T-helper 17 cell (primary cell): Measurements from ENCODE around the gene CTNNA2. TPM values are rescaled to one million over a fixed set of nuclear protein-coding genes. Genes with fewer than 3 reads are reported as not detected.

Experiments
- ATAC-seq: fragments of 150-1000 bp; cut with Tn5 transposase; 2 replicates; pipeline ENCODE4 v1.10.0; 2021; ENCODE audit warnings: mild to moderate bottlenecking, moderate library complexity
- DNase-seq, 3 donors: peaks; one replicate each; pipeline versions ENCODE4 v3.0.0 to v3.0.0-alpha.2; 2020 to 2021
- H3K9me3 ChIP-seq: one replicate; pipeline ENCODE4 v1.7.0; 2013; ENCODE audit warnings: low read length, mild to moderate bottlenecking; ENCODE audit not compliant: control insufficient read depth, poor library complexity, severe bottlenecking
- H3K27ac Mint-ChIP-seq: one replicate; pipeline ENCODE4 v1.8.0; 2022; ENCODE audit warnings: mild to moderate bottlenecking, moderate library complexity, mixed read lengths
- H3K27me3 Mint-ChIP-seq: one replicate; pipeline ENCODE4 v1.8.0; 2022; ENCODE audit warnings: mixed read lengths
- H3K36me3 Mint-ChIP-seq: one replicate; pipeline ENCODE4 v1.8.0; 2022; ENCODE audit warnings: low read depth, mixed read lengths
- H3K4me1 Mint-ChIP-seq: one replicate; pipeline ENCODE4 v1.8.0; 2022; ENCODE audit warnings: mild to moderate bottlenecking, mixed read lengths
- H3K4me3 Mint-ChIP-seq: one replicate; pipeline ENCODE4 v1.8.0; 2022; ENCODE audit warnings: mild to moderate bottlenecking, moderate library complexity, mixed read lengths
- total RNA-seq, 4 donors: library from RNA in 2 of 4; stranded (reverse) in 2 of 4; gene quantifications; one replicate each; pipeline ENCODE4 v1.2.3 and lab custom pipeline; 2022 to 2026

The CTNNA2 gene
- total RNA-seq, 2 donors from 2014 or later, result not detected

DNA sequence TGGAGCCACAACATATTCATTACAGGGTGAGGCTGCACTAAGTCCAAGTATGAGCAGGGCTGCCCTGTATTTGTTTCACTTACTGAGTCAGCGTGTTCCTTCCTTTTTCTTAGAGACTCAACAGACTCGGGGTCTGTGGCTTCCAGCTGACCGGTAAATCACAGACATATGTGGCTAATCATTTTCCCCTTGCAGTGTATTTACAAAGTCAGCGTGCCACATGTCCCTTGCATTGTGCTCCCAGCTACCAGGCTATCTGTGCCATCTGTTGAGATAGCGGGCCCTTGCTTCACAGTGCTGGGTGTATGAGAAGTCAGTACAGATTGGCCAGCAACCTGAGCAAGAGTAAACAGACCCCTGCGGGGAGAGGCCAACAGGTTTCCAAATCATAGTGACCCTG is 537.4 kb downstream of the CTNNA2 start:
- Mint-ChIP-seq H3K4me1 (no peaks in the 10 kb centered on the region), H3K4me3 (no peak overlapping the region), H3K27ac (no peak overlapping the region), H3K36me3 (no peaks in the 10 kb centered on the region), H3K27me3 (no peaks in the 10 kb centered on the region)
- no peaks in the 10 kb centered on the region for H3K9me3 ChIP-seq
- DNase-seq (no peak), ATAC-seq (no peak)

- no peak overlapping the region for H3K4me3 Mint-ChIP-seq
- no peak for DNase-seq
- no peak for ATAC-seq
- no peaks in the 10 kb centered on the region for H3K4me1 Mint-ChIP-seq
- H3K27ac Mint-ChIP-seq, result no peak overlapping the region
- H3K36me3 Mint-ChIP-seq, result no peaks in the 10 kb centered on the region
- H3K27me3 Mint-ChIP-seq, result no peaks in the 10 kb centered on the region
- no peaks in the 10 kb centered on the region for H3K9me3 ChIP-seq
Observed at GRCh38 chr2:80053522-80054345, 540.9 kb downstream of the CTNNA2 start.

- no peak for DNase-seq
- no peaks in the 10 kb centered on the region for H3K36me3 Mint-ChIP-seq
- ATAC-seq, result no peak
- H3K4me3 Mint-ChIP-seq, result no peak overlapping the region
- no peaks in the 10 kb centered on the region for H3K4me1 Mint-ChIP-seq
- H3K9me3 ChIP-seq, result no peaks in the 10 kb centered on the region
- H3K27ac Mint-ChIP-seq, result no peak overlapping the region
- no peaks in the 10 kb centered on the region for H3K27me3 Mint-ChIP-seq
Observed at GRCh38 chr2:80054346-80054675, 541.5 kb downstream of the CTNNA2 start.

GRCh38 chr2:80057956-80058355 is 545.1 kb downstream of the CTNNA2 start:
- Mint-ChIP-seq H3K27ac (no peak overlapping the region), H3K4me3 (no peak overlapping the region), H3K4me1 (no peaks in the 10 kb centered on the region), H3K27me3 (no peaks in the 10 kb centered on the region), H3K36me3 (no peaks in the 10 kb centered on the region)
- no peak for ATAC-seq
- DNase-seq, result no peak
- no peaks in the 10 kb centered on the region for H3K9me3 ChIP-seq

DNA sequence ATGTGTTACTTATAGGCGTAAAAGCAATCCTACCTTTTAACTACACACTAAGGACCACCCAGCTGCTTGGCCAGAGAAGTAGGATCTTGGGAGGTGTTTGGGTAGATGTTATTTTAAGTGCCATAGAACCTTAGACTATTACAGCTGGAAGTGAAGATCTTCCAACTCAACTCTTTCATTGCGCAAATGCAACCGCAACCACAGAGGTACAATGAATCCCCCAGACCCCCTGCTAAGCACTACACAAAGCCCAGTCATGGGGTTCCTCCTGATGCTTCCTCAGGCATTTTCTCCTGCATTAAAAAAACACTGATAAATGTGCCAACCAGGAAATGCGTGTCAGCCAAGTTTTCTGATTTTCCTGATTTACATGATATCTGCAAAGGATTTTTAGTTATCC is 545.7 kb downstream of the CTNNA2 start:
- ATAC-seq (no peak), DNase-seq (no peak)
- Mint-ChIP-seq H3K36me3 (no peaks in the 10 kb centered on the region), H3K27me3 (no peaks in the 10 kb centered on the region), H3K4me3 (no peak overlapping the region), H3K4me1 (no peaks in the 10 kb centered on the region), H3K27ac (no peak overlapping the region)
- H3K9me3 ChIP-seq, result no peaks in the 10 kb centered on the region

DNA sequence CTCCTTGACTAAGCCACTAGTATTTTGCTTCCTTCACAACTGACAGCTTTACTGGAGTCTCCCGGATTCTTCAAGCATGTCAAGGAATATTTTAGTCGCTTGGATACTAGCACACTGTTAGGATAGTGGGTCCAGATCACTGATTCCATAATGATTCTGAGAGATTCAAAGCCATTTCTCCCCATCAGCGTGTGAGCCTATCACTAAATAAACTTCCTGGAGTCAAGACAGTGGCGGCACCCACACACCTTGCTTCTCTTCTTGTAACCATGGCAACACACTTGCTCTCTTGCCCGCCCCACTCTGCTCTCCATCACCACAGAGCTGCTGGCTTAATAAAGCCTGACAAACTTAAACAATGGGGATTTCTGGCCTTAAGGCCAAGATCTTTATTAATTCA is 546.6 kb downstream of the CTNNA2 start:
- H3K9me3 ChIP-seq, result no peaks in the 10 kb centered on the region
- no peaks in the 10 kb centered on the region for H3K4me1 Mint-ChIP-seq
- no peak overlapping the region for H3K4me3 Mint-ChIP-seq
- DNase-seq (no peak), ATAC-seq (no peak)
- no peaks in the 10 kb centered on the region for H3K27me3 Mint-ChIP-seq
- H3K27ac Mint-ChIP-seq, result no peak overlapping the region
- no peaks in the 10 kb centered on the region for H3K36me3 Mint-ChIP-seq

DNA sequence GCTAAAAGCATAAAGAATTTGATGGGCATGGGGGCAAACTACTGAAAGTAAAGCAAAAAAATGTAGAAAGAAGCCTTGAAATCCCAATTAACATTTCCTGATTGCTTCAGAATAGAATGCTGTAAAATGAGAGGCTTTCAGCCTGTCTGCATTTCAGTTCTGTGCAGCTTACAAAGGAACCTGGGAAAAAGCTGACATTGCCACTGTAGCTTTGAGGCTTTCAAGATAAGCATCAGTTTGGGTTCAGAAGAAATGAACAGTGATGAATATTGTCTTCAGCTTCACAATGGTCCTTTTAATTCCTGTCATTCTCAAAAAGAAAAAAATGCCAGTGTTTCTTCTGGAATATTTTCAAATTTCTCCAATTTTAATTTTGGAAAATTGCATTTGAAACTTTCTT is 549.0 kb downstream of the CTNNA2 start:
- no peaks in the 10 kb centered on the region for H3K9me3 ChIP-seq
- H3K27ac Mint-ChIP-seq, result no peak overlapping the region

DNA sequence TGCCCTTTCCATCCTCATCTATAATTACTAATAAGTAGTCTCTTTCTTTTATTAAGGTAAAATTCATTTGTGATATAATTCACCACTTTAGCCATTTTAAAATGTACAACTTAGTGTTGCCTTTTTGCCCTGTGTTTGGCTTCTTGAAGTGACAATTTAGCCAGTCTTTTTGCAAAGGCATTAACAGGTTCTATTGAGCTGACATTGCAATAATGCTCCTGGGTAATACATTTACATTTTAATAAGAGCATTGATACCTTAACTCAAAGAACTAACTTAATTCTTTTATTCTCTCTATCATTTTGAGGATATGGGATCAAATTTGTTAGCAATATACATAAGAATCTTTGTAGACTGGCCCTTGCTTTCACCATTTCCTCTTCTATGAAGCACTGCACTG is 549.4 kb downstream of the CTNNA2 start:
- H3K4me1 Mint-ChIP-seq, result no peaks in the 10 kb centered on the region
- ATAC-seq (no peak), DNase-seq (no peak)
- no peaks in the 10 kb centered on the region for H3K36me3 Mint-ChIP-seq
- no peak overlapping the region for H3K27ac Mint-ChIP-seq
- H3K27me3 Mint-ChIP-seq, result no peaks in the 10 kb centered on the region
- H3K4me3 Mint-ChIP-seq, result no peak overlapping the region
- no peaks in the 10 kb centered on the region for H3K9me3 ChIP-seq

More for the DNA sequence above, 549.0 kb downstream of the CTNNA2 start:
- Mint-ChIP-seq H3K27me3 (no peaks in the 10 kb centered on the region), H3K4me1 (no peaks in the 10 kb centered on the region), H3K4me3 (no peak overlapping the region), H3K36me3 (no peaks in the 10 kb centered on the region)
- no peak for ATAC-seq
- no peak for DNase-seq

- Mint-ChIP-seq H3K4me1 (peaks cover 3% of the 10 kb centered on the region), H3K4me3 (no peak overlapping the region), H3K36me3 (no peaks in the 10 kb centered on the region), H3K27ac (no peak overlapping the region), H3K27me3 (peaks cover 9% of the 10 kb centered on the region)
- ATAC-seq (no peak), DNase-seq (no peak)
- no peaks in the 10 kb centered on the region for H3K9me3 ChIP-seq
Observed at GRCh38 chr2:80068038-80068731, 555.3 kb downstream of the CTNNA2 start.

DNA sequence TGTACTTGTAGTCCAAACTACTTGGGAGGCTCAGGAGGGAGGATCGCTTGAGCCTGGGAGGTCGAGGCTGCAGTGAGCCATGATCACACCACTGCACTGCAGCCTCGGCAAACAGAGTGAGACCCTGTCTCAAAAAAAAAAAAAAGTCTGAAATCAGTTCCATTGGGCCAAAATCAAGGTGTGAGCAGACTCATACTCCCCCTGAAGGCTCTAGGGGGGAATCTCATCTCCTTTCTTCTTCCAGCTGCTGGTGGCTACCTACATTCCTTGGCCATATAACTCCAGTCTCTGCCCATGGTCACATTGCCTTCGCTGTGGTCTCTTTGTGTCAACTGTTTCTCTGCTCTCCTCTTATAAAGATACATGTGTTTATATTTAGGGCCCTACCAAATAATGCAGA is 557.7 kb downstream of the CTNNA2 start:
- Mint-ChIP-seq H3K27me3 (peaks cover 9% of the 10 kb centered on the region), H3K4me3 (no peak overlapping the region), H3K36me3 (no peaks in the 10 kb centered on the region), H3K4me1 (peaks cover 3% of the 10 kb centered on the region), H3K27ac (no peak overlapping the region)
- H3K9me3 ChIP-seq, result no peaks in the 10 kb centered on the region
- ATAC-seq (no peak), DNase-seq (no peak)

GRCh38 chr2:80071941-80072340 is 559.1 kb downstream of the CTNNA2 start:
- Mint-ChIP-seq H3K4me1 (peaks cover 3% of the 10 kb centered on the region), H3K4me3 (no peak overlapping the region), H3K36me3 (no peaks in the 10 kb centered on the region), H3K27ac (no peak overlapping the region), H3K27me3 (peaks cover 9% of the 10 kb centered on the region)
- no peaks in the 10 kb centered on the region for H3K9me3 ChIP-seq
- ATAC-seq (no peak), DNase-seq (no peak)

GRCh38 chr2:80073134-80073561 is 560.3 kb downstream of the CTNNA2 start:
- ATAC-seq, result no peak
- H3K27ac Mint-ChIP-seq, result no peak overlapping the region
- DNase-seq, result no peak
- H3K9me3 ChIP-seq, result no peaks in the 10 kb centered on the region
- H3K36me3 Mint-ChIP-seq, result no peaks in the 10 kb centered on the region
- no peak overlapping the region for H3K4me3 Mint-ChIP-seq
- H3K4me1 Mint-ChIP-seq, result peaks cover 3% of the 10 kb centered on the region
- peaks cover 9% of the 10 kb centered on the region for H3K27me3 Mint-ChIP-seq

DNA sequence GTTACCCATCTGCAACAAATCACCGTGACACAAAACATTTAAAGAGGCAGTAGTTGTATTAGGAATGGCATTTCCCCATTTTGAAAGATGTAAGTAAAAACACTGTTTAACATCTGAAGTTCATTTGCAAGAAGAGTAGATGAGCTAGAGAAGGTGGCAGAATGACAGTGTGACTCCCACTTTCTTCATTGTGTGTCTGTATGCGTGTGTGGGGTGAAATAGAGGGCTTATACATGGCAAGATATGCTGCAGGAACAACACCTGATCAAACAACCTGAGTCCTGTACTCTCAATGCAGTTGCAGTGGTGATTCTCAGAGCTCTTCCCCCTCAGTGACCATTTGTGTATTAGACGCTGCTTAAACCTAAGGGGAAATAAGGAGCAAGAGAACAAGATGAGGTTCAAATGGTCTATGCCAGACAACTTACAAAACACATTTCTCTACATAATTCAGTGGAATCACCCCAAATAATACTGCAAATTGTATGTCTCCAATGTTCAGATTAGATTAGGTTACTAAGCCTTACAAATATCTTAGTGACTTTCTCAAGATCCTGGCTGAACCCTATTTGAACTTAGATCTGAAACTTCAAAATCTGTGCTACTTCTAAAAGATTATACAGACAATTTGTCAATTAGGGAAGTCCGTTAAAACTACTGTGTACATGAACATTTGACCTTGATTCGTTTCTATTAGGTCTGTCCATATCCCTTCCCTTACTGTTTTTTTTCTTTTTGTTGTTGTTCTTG is 561.6 kb downstream of the CTNNA2 start:
- no peak for ATAC-seq
- peaks cover 9% of the 10 kb centered on the region for H3K27me3 Mint-ChIP-seq
- no peaks in the 10 kb centered on the region for H3K36me3 Mint-ChIP-seq
- no peak overlapping the region for H3K4me3 Mint-ChIP-seq
- no peak for DNase-seq
- no peaks in the 10 kb centered on the region for H3K9me3 ChIP-seq
- H3K4me1 Mint-ChIP-seq, result peaks cover 3% of the 10 kb centered on the region
- H3K27ac Mint-ChIP-seq, result no peak overlapping the region
